Measurements from ENCODE around the gene ZIC5. TPM values are rescaled to one million over a fixed set of nuclear protein-coding genes. Genes with fewer than 3 reads are reported as not detected.

ZIC5 gene
- total and polyA plus RNA-seq, 2 of the 4 experiments (the other 2 are of a cell fraction), result not detected

GRCh38 chr13:99944606-99945005 is 27.0 kb downstream of the ZIC5 start:
- Histone ChIP-seq H3K4ac (ENCODE audit: low read depth, low read length) (no peak overlapping the region), H2BK15ac (ENCODE audit: low read depth, low read length) (no peak overlapping the region), H3K9ac (ENCODE audit: low read depth, low read length) (no peak overlapping the region), H3K27me3 (ENCODE audit: control insufficient read depth, insufficient read depth, low read length) (peaks cover 28% of the 10 kb centered on the region), H2AFZ (replicated peaks; ENCODE audit: low read length, poor library complexity) (no peak overlapping the region), H2BK120ac (ENCODE audit: low read depth, low read length) (no peak overlapping the region), H3K9me3 (ENCODE audit: control insufficient read depth, insufficient read depth, low read length) (no peaks in the 10 kb centered on the region), H3K23ac (ENCODE audit: low read depth, low read length) (no peak overlapping the region), H4K8ac (ENCODE audit: low read depth in 2 of 2, low read length in 2 of 2) (no peak overlapping the region), H4K91ac (ENCODE audit: insufficient read depth, low read depth, low read length) (no peak overlapping the region), H3K9me1 (ENCODE audit: insufficient read depth, low read length) (no peaks in the 10 kb centered on the region), H3K56ac (ENCODE audit: extremely low read depth, insufficient read depth, low read length) (no peak overlapping the region), H3K4me1 (ENCODE audit: control insufficient read depth, insufficient read depth, low read length) (no peaks in the 10 kb centered on the region), H2AK5ac (ENCODE audit: low read depth, low read length) (no peak overlapping the region), H2BK5ac (ENCODE audit: low read depth, low read length, poor library complexity, severe bottlenecking) (no peak overlapping the region), H4K20me1 (ENCODE audit: insufficient read depth, low read length) (no peaks in the 10 kb centered on the region; the same call in 1 of the 2 replicates), H3K79me1 (ENCODE audit: low read depth in 1 of 2, low read length in 2 of 2) (no peaks in the 10 kb centered on the region), H3K4me2 (ENCODE audit: low read depth, low read length) (no peak overlapping the region), H3K4me3 (ENCODE audit: insufficient read depth, low read depth, low read length) (no peak overlapping the region), H3K18ac (ENCODE audit: low read depth, low read length) (no peak overlapping the region), H2BK20ac (ENCODE audit: low read depth, low read length) (no peak overlapping the region), H2AK9ac (replicated peaks; ENCODE audit: low read depth, low read length, poor library complexity) (no peak overlapping the region), H3K27ac (ENCODE audit: insufficient read depth, low read length) (no peak overlapping the region), H3K36me3 (ENCODE audit: control insufficient read depth, insufficient read depth, low read length) (no peaks in the 10 kb centered on the region), H4K5ac (ENCODE audit: low read depth, low read length) (no peak overlapping the region), H3K14ac (replicated peaks; ENCODE audit: low read depth, low read length) (no peak overlapping the region)
- ChIA-PET CTCF (no interaction called here), POLR2A (ENCODE audit: unreplicated experiment) (no interaction called here)
- TF ChIP-seq CEBPB (IDR thresholded peaks at IDR 0.05; ENCODE audit: low read depth, low read length), result no peak
- no peak for TF ChIP-seq RFX5 (IDR thresholded peaks at IDR 0.05; ENCODE audit: low read depth, low read length)
- TF ChIP-seq POLR2A (IDR thresholded peaks at IDR 0.05; ENCODE audit: low read depth, low read length), result no peak
- no peak for TF ChIP-seq FOS (IDR thresholded peaks at IDR 0.05; ENCODE audit: low read depth, low read length)
- no peak for TF ChIP-seq ELK1 (IDR thresholded peaks at IDR 0.05; ENCODE audit: borderline replicate concordance, low read depth, low read length)
- TF ChIP-seq SMC3 (IDR thresholded peaks at IDR 0.05; ENCODE audit: low read depth, low read length), result no peak
- TF ChIP-seq RCOR1 (IDR thresholded peaks at IDR 0.05; ENCODE audit: insufficient replicate concordance, low read length), result no peak
- TF ChIP-seq, protein P1, sequence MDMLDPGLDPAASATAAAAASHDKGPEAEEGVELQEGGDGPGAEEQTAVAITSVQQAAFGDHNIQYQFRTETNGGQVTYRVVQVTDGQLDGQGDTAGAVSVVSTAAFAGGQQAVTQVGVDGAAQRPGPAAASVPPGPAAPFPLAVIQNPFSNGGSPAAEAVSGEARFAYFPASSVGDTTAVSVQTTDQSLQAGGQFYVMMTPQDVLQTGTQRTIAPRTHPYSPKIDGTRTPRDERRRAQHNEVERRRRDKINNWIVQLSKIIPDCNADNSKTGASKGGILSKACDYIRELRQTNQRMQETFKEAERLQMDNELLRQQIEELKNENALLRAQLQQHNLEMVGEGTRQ (IDR thresholded peaks at IDR 0.05; ENCODE audit: low read depth, low read length), result no peak
- TF ChIP-seq NFE2L2 (IDR thresholded peaks at IDR 0.05; ENCODE audit: low read depth, low read length), result no peak
- no peak for TF ChIP-seq MAFK (IDR thresholded peaks at IDR 0.05; ENCODE audit: low read depth, low read length)
- TF ChIP-seq MAZ (IDR thresholded peaks at IDR 0.05; ENCODE audit: borderline replicate concordance, low read depth, low read length), result no peak
- dilution Hi-C loops (cut with HindIII; ENCODE audit: low sequenced_read_pairs, unreplicated experiment), result no loop called here
- intact Hi-C loops (cut with micrococcal nuclease), result no loop called here
- ATAC-seq (ENCODE audit: low read depth) (no peak), DNase-seq (no peak)
- in situ Hi-C loops (cut with MboI; ENCODE audit: low sequenced_read_pairs), result no loop called here
- no CpG with 5 or more reads among the region's 6 CpGs for WGBS, 2 experiments (ENCODE audit: extremely low coverage in 2 of 2, insufficient read length in 1 of 2)
- BruUV-seq (replicated peaks), result no TSS peak
